WTC11 (cell line): Measurements from ENCODE around the gene IGHMBP2. TPM values are rescaled to one million over a fixed set of nuclear protein-coding genes. Genes with fewer than 3 reads are reported as not detected.

Experiments used
- ATAC-seq: fragments of 200-7000 bp; cut with Tn5 transposase; 2 replicates; pipeline ENCODE4 v1.10.0; 2021; ENCODE audit warnings: mild to moderate bottlenecking, moderate library complexity
- CTCF ChIA-PET: fragments of 300-600 bp; sonication (Branson Sonifier 250); formaldehyde crosslinking; loops from one replicate; lab custom pipeline; 2021; ENCODE audit warnings: antibody characterized with exemption; lab: Charles Lee
- POLR2A ChIA-PET: fragments of 350-600 bp; sonication (Branson Sonifier 250); formaldehyde crosslinking; loops from one replicate; lab custom pipeline; 2021; ENCODE audit warnings: antibody characterized with exemption; lab: Charles Lee
- DNase-seq: peaks from one replicate; pipeline ENCODE4 v3.0.0; 2021; ENCODE audit warnings: low spot score
- H3K27ac Mint-ChIP-seq: 2 replicates; pipeline ENCODE4 v1.8.0; 2021; ENCODE audit warnings: mixed read lengths
- H3K27me3 Mint-ChIP-seq: 2 replicates; pipeline ENCODE4 v1.8.0; 2021; ENCODE audit warnings: low read depth, mild to moderate bottlenecking, moderate library complexity, mixed read lengths
- H3K36me3 Mint-ChIP-seq: 2 replicates; pipeline ENCODE4 v1.8.0; 2021; ENCODE audit warnings: mixed read lengths
- H3K4me1 Mint-ChIP-seq: 2 replicates; pipeline ENCODE4 v1.8.0; 2022; ENCODE audit warnings: mixed read lengths
- H3K4me3 Mint-ChIP-seq: 2 replicates; pipeline ENCODE4 v1.8.0; 2021; ENCODE audit warnings: mild to moderate bottlenecking, moderate library complexity, mixed read lengths
- H3K9me3 Mint-ChIP-seq: 2 replicates; pipeline ENCODE4 v1.8.0; 2021; ENCODE audit warnings: mixed read lengths
- ATF1 ChIP-seq: sonication (generic); formaldehyde crosslinking; IDR thresholded peaks from 2 replicates; pipeline ENCODE4 v1.8.1; 2023; ENCODE audit warnings: mild to moderate bottlenecking, moderate library complexity, missing genetic modification reagents
- CREB1 ChIP-seq: sonication (generic); formaldehyde crosslinking; IDR thresholded peaks from 2 replicates; pipeline ENCODE4 v1.8.0; 2023; ENCODE audit warnings: mild to moderate bottlenecking, missing genetic modification reagents
- E2F1 ChIP-seq: sonication (generic); formaldehyde crosslinking; IDR thresholded peaks from 2 replicates; pipeline ENCODE4 v1.8.0; 2022; ENCODE audit warnings: mild to moderate bottlenecking, missing genetic modification reagents
- ELF4 ChIP-seq: sonication (generic); formaldehyde crosslinking; IDR thresholded peaks from 2 replicates; pipeline ENCODE4 v1.8.1; 2022; ENCODE audit warnings: low read depth, mild to moderate bottlenecking, moderate library complexity, missing genetic modification reagents
- ESRRA ChIP-seq: sonication (generic); formaldehyde crosslinking; IDR thresholded peaks from 2 replicates; pipeline ENCODE4 v1.8.1; 2022; ENCODE audit warnings: mild to moderate bottlenecking, missing genetic modification reagents, borderline replicate concordance
- GRHL2 ChIP-seq: fragments of 250-450 bp; sonication (Bioruptor Pico); IDR thresholded peaks from 2 replicates; pipeline ENCODE4 v1.8.0; 2022; ENCODE audit warnings: mild to moderate bottlenecking, moderate library complexity; ENCODE audit not compliant: insufficient replicate concordance, severe bottlenecking
- GTF2I ChIP-seq: fragments of 250-450 bp; sonication (Bioruptor Pico); conservative IDR thresholded peaks from 2 replicates; pipeline ENCODE4 v1.4.0; 2021; ENCODE audit warnings: mild to moderate bottlenecking
- HMGXB4 ChIP-seq: sonication (generic); formaldehyde crosslinking; IDR thresholded peaks from 2 replicates; pipeline ENCODE4 v1.8.1; 2023; ENCODE audit warnings: mild to moderate bottlenecking, moderate library complexity, missing genetic modification reagents
- IRF1 ChIP-seq: sonication (generic); formaldehyde crosslinking; IDR thresholded peaks from 2 replicates; pipeline ENCODE4 v1.8.0; 2023; ENCODE audit warnings: missing genetic modification reagents
- KAT7 ChIP-seq: sonication (generic); formaldehyde crosslinking; IDR thresholded peaks from 2 replicates; pipeline ENCODE4 v1.8.1; 2023; ENCODE audit warnings: missing genetic modification reagents, mild to moderate bottlenecking, borderline replicate concordance
- NFYB ChIP-seq: sonication (generic); formaldehyde crosslinking; conservative IDR thresholded peaks from 2 replicates; pipeline ENCODE4 v1.8.0; 2022; ENCODE audit warnings: low read depth, missing genetic modification reagents
- TEAD1 ChIP-seq: sonication (generic); formaldehyde crosslinking; IDR thresholded peaks from 2 replicates; pipeline ENCODE4 v1.8.0; 2022; ENCODE audit warnings: mild to moderate bottlenecking, missing genetic modification reagents
- TP53 ChIP-seq: sonication (generic); formaldehyde crosslinking; IDR thresholded peaks from 2 replicates; pipeline ENCODE4 v1.8.1; 2023; ENCODE audit warnings: mild to moderate bottlenecking, missing genetic modification reagents
- USF2 ChIP-seq: sonication (generic); formaldehyde crosslinking; IDR thresholded peaks from 2 replicates; pipeline ENCODE4 v1.8.1; 2023; ENCODE audit warnings: mild to moderate bottlenecking, missing genetic modification reagents, moderate library complexity
- ZMAT4 ChIP-seq: fragments of 250-450 bp; sonication (Bioruptor Pico); IDR thresholded peaks from 2 replicates; pipeline ENCODE4 v1.9.0; 2021; ENCODE audit warnings: mild to moderate bottlenecking
- ZNF263 ChIP-seq: sonication (generic); formaldehyde crosslinking; IDR thresholded peaks from 2 replicates; pipeline ENCODE4 v1.8.1; 2022; ENCODE audit warnings: low read depth, mild to moderate bottlenecking, moderate library complexity, missing genetic modification reagents
- ZNF281 ChIP-seq: sonication (generic); formaldehyde crosslinking; IDR thresholded peaks from 2 replicates; pipeline ENCODE4 v1.8.0; 2023; ENCODE audit warnings: mild to moderate bottlenecking, missing genetic modification reagents
- ZNF317 ChIP-seq: sonication (generic); formaldehyde crosslinking; IDR thresholded peaks from 2 replicates; pipeline ENCODE4 v1.8.1; 2023; ENCODE audit warnings: low read depth, mild to moderate bottlenecking, moderate library complexity, missing genetic modification reagents, borderline replicate concordance
- total RNA-seq: library from RNA; stranded (reverse); gene quantifications from 3 replicates; pipeline ENCODE4 v1.2.3, GENCODE V29; 2021

The IGHMBP2 gene
- total RNA-seq, 1 experiment from 2014 or later, result 22.5 TPM

GRCh38 chr11:68923614-68924013 lies 19.9 kb downstream of the IGHMBP2 start:
- TF ChIP-seq TP53 (CRISPR knock-in tag) (no peak), ESRRA (no peak), IRF1 (CRISPR knock-in tag) (no peak), ZMAT4 (CRISPR knock-in tag) (no peak), ELF4 (CRISPR knock-in tag) (no peak), E2F1 (CRISPR knock-in tag) (no peak), ZNF281 (CRISPR knock-in tag) (no peak), TEAD1 (CRISPR knock-in tag) (no peak), CREB1 (CRISPR knock-in tag) (no peak), GRHL2 (no peak), ZNF317 (CRISPR knock-in tag) (no peak), NFYB (CRISPR knock-in tag) (no peak), KAT7 (CRISPR knock-in tag) (no peak), ZNF263 (CRISPR knock-in tag) (no peak), ATF1 (CRISPR knock-in tag) (no peak), HMGXB4 (CRISPR knock-in tag) (no peak), GTF2I (CRISPR knock-in tag) (no peak), USF2 (no peak)
- TF ChIP-seq, all 79 proteins: peak for 0
- POLR2A ChIA-PET, result no interaction called here
- Mint-ChIP-seq H3K4me3 (no peak overlapping the region), H3K9me3 (peaks cover 18% of the 10 kb centered on the region), H3K27ac (no peak overlapping the region), H3K27me3 (no peaks in the 10 kb centered on the region), H3K36me3 (peaks cover 83% of the 10 kb centered on the region), H3K4me1 (no peaks in the 10 kb centered on the region)
- DNase-seq, result no peak
- no peak for ATAC-seq
- CTCF ChIA-PET, result no interaction called here
